ENCODE data around the gene CTDP1. TPM values are rescaled to one million over a fixed set of nuclear protein-coding genes. Genes with fewer than 3 reads are reported as not detected.

CTDP1 gene
- total RNA-seq, 1 experiment from 2014 or later: 33.7 TPM

GRCh38 chr18:79775441-79776221, 96.0 kb downstream of the CTDP1 start:
- H3K23me2 ChIP-seq (ENCODE audit: insufficient read length, low read depth, low read length, poor library complexity, severe bottlenecking): no peaks in the 10 kb centered on the region
- no peak overlapping the region for H3K18ac ChIP-seq (ENCODE audit: insufficient read length, low read depth, low read length)
- H2BK15ac ChIP-seq (ENCODE audit: low read depth, low read length): no peak overlapping the region
- Mint-ChIP-seq H3K4me3 (no peak overlapping the region), H3K36me3 (ENCODE audit: insufficient read depth in 1 of 3, low read depth in 3 of 3) (no peaks in the 10 kb centered on the region), H3K27me3 (ENCODE audit: low read depth) (peaks cover 20% of the 10 kb centered on the region), H3K4me1 (no peaks in the 10 kb centered on the region), H3K9me3 (peaks cover 0 to 8% of the 10 kb centered on the region in 2 experiments; a peak in 2 of 5 replicates), H3K27ac (no peak overlapping the region; a peak in 1 of 7 replicates)
- H4K8ac ChIP-seq (replicated peaks; ENCODE audit: insufficient read length, low read depth, low read length): no peak overlapping the region
- H3T11ph ChIP-seq (ENCODE audit: low read length): no peak overlapping the region
- H3K9ac ChIP-seq (ENCODE audit: extremely low read depth, insufficient read length, low read length): no peak overlapping the region
- H3K4me2 ChIP-seq (ENCODE audit: insufficient read depth, insufficient read length, low read length): no peak overlapping the region
- H3K27me3 ChIP-seq (ENCODE audit: insufficient read depth, low read length): no peaks in the 10 kb centered on the region; the same call in 1 of the 2 replicates
- TF ChIP-seq CTCF (conservative IDR thresholded peaks at IDR 0.05): no peak
- H3K27ac ChIP-seq (ENCODE audit: insufficient read length, low read depth, low read length): no peak overlapping the region
- no CpG with 5 or more reads among the region's 35 CpGs for WGBS (ENCODE audit: extremely low coverage, insufficient read length, low lambda C conversion rate)
- H3K9me3 ChIP-seq (ENCODE audit: control insufficient read depth, low read depth, low read length): no peaks in the 10 kb centered on the region
- no peaks in the 10 kb centered on the region for H3K4me1 ChIP-seq (ENCODE audit: insufficient read depth, low read length)
- H3K79me1 ChIP-seq (ENCODE audit: insufficient read depth, low read depth, low read length, poor library complexity, severe bottlenecking): no peaks in the 10 kb centered on the region
- no peaks in the 10 kb centered on the region for H4K20me1 ChIP-seq (ENCODE audit: control insufficient read depth, insufficient read depth, insufficient read length)
- H2BK120ac ChIP-seq (ENCODE audit: low read depth, low read length, poor library complexity, severe bottlenecking): no peak overlapping the region
- H4K5ac ChIP-seq (ENCODE audit: insufficient read length, low read depth, low read length): no peak overlapping the region
- no peak overlapping the region for H2BK5ac ChIP-seq (ENCODE audit: insufficient read length, low read length)
- H2AFZ ChIP-seq (ENCODE audit: low read length): no peak overlapping the region
- H2BK12ac ChIP-seq (ENCODE audit: insufficient read length, low read depth, low read length): no peak overlapping the region
- no peak overlapping the region for H4K91ac ChIP-seq (ENCODE audit: insufficient read length, low read depth, low read length)
- H3K14ac ChIP-seq (ENCODE audit: insufficient read depth, low read length): no peak overlapping the region
- H3K23ac ChIP-seq (ENCODE audit: insufficient read length, low read depth, low read length): no peak overlapping the region
- H3K56ac ChIP-seq (ENCODE audit: insufficient read length, low read depth, low read length): no peak overlapping the region
- H3K79me2 ChIP-seq (ENCODE audit: insufficient read depth, low read length): no peaks in the 10 kb centered on the region
- no peak overlapping the region for H2AK5ac ChIP-seq (ENCODE audit: insufficient read length, low read length)
- no peak overlapping the region for H2BK20ac ChIP-seq (ENCODE audit: low read depth, low read length, poor library complexity, severe bottlenecking)
- DNase-seq: no peak
- H3K4ac ChIP-seq (ENCODE audit: low read depth, low read length): no peak overlapping the region

All from H9 (cell line).